HG02678 (cell line): ENCODE measurements around the gene UGT1A6.

Source experiments
- ATAC-seq: cut with Tn5 transposase; IDR thresholded peaks from one replicate; pipeline ENCODE4 v1.9.1; 2021; ENCODE audit warnings: mild to moderate bottlenecking, moderate library complexity; ENCODE audit not compliant: unreplicated experiment

The UGT1A6 gene

DNA sequence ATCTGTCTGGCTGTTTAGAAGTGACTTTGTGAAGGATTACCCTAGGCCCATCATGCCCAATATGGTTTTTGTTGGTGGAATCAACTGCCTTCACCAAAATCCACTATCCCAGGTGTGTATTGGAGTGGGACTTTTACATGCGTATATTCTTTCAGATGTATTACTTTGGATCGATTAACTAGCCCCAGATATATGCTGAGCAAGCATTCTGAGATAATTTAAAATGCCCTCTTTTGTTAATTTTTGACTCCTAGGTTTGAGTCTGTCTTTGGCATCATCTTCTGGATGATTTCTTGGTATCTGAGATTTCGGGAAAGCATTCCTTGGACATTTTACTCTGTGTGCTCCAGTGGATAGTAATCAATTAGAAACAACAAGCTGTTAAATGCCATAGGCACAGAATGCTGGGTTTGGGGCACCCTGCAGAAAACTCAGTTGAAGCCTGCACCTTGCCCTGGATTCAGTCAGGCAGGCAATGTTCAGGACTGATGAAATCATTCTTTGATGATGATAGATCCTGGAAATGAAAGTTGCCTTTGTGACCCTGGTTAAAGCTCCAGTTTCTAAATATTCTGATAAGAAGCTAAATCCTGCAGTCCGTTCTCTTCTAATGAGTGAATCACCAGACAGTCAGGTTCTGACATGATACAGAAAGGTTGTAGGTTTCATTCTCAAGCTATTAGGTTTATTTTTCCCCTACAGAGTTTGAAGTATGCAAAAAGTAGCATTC is 68.5 kb downstream of the UGT1A6 start:
- ATAC-seq = no peak

- ATAC-seq = no peak
Observed at GRCh38 chr2:233764264-233764663, 71.6 kb downstream of the UGT1A6 start.

DNA sequence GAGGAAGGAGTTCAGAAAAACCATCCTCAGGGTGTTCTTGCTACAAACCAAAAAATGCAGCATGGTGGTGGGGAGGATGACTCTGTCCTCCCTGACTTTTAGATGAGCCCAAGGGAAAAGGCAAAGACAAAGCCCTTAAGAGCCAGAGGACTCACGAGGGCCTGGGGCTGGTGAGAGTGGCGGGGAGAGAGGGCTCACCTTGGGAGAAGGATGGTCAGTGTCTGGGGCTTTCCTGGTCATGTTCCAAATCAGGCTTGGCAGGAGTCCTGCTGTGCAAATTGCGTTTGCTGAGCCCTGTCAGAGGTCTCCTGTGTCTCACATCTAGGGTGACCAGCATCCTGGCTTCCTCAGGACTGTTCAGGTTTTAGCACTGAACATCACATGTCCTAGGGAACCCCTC is 72.1 kb downstream of the UGT1A6 start:
- no peak for ATAC-seq

DNA sequence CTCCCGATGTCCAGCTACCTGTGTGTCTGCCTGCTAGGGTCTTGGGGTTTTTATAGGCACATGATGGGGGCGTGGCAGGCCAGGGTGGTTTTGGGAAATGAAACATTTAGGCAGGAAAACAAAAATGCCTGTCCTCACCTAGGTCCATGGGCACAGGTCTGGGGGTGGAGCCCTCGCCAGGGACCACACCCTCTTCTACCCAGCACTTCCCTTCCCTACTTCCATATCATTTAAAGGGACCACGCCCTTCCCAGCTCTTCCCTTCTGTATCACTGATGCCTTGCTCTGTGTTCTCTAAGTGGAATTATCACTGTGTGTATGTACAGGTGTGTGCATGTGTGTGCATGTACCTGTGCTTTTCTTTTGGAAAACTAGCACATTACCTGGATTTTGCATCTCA is 73.7 kb downstream of the UGT1A6 start:
- no peak for ATAC-seq

DNA sequence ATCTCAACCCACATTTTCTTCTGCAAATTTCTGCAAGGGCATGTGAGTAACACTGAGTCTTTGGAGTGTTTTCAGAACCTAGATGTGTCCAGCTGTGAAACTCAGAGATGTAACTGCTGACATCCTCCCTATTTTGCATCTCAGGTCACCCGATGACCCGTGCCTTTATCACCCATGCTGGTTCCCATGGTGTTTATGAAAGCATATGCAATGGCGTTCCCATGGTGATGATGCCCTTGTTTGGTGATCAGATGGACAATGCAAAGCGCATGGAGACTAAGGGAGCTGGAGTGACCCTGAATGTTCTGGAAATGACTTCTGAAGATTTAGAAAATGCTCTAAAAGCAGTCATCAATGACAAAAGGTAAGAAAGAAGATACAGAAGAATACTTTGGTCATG is 75.4 kb downstream of the UGT1A6 start:
- ATAC-seq = no peak

- ATAC-seq = no peak
Observed at GRCh38 chr2:233769260-233769659, 76.6 kb downstream of the UGT1A6 start.

- ATAC-seq = no peak
Observed at GRCh38 chr2:233772153-233772552, 79.5 kb downstream of the UGT1A6 start.

GRCh38 chr2:233772583-233772982 is 79.9 kb downstream of the UGT1A6 start:
- ATAC-seq = no peak

DNA sequence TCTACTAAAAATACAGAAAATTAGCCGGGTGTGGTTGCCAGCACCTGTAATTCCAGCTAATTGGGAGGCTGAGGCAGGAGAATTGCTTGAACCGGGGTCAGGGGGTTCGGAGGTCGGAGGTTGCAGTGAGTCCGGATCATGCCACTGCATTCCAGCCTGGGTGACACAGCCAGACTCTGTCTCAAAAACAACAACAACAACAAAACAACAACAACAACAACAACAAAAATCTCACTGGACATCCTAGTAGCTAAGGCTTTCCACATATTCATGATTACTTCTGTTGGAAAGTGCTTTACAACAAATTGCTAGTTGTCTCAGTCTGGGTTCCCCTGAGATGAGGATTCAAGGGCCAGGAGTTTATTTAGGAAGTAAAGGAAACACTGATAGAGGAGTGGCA is 81.2 kb downstream of the UGT1A6 start:
- ATAC-seq = no peak

DNA sequence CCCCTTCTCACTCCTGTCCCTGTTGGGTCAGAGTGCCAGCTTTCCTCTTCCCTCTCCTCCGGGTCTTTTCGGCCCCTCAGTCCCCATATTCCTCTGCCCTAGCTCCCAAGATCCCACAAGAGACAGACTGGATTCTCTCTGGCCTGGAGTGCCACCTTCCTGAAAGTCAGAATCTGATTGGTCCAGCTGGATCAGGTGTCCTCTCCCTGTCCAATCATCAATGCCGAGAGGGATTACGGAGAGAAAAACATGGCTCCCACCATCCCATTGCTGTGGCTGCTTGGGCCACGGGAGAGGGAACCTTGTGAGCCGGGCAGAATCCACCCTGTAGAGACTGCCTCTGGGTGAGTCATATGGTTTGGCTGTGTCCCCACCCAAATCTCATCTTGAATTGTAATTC is 82.7 kb downstream of the UGT1A6 start:
- no peak for ATAC-seq

GRCh38 chr2:233778030-233778429 is 85.3 kb downstream of the UGT1A6 start, which contains the start of gene MROH2A:
MROH2A (plus strand) TSS chr2:233778330; CDS start chr2:233779359, 1,029 bp downstream.
- ATAC-seq = no peak

DNA sequence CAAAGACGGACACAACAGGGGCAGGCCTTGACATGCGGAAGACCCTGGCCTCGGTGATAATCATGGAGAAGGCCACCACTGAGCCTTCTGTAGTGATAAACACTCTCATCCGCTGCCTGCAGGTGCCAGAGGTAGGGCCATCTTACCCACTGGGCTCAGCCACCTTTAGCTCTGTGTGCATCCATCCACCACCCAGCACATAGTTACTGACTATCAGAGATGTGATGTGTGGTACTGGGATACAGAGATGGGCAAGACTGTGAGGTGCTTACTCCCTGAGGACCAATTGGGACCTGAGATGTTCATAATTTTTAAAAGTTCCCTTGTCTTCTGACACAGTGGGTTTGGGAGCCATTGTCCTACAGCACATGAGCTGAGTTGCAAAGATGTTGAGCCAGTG is 87.0 kb downstream of the UGT1A6 start:
- no peak for ATAC-seq

DNA sequence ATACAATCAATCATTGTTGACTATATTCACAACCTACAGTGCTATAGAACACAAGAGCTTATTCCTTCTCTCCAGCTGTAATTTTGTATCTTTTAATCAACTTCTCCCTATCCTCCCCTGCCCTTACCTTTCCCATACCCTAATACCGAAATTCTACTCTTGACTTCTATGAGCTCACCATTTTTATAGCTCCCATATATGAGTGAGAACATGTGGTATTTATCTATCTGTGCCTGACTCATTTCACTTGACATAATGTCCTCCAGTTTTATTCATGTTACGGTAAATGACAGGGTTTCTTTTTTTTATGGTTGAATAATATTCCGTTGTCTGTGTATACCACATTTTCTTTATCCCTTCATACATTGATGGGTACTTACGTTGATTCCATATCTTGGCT is 88.1 kb downstream of the UGT1A6 start:
- ATAC-seq = no peak

DNA sequence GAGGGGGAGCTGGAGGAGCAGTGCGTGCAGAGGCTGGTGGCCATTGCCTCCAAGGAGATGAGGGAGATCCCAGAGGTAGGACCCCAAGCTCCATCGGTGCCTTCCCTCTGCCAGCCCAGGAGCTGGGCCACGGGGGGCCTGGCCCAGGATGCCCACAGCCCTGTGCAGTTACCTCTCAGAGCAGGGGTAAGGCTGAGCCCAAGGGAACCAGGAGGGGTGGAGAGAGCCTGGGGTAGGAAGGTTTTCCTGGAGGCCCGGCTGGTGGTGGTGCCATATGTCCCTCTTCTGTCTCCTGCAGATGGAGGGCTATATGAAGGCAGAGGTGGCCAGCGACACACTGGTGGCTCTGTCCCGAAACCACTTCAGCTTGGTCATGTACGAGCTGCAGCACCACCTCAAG is 96.9 kb downstream of the UGT1A6 start:
- ATAC-seq = no peak

DNA sequence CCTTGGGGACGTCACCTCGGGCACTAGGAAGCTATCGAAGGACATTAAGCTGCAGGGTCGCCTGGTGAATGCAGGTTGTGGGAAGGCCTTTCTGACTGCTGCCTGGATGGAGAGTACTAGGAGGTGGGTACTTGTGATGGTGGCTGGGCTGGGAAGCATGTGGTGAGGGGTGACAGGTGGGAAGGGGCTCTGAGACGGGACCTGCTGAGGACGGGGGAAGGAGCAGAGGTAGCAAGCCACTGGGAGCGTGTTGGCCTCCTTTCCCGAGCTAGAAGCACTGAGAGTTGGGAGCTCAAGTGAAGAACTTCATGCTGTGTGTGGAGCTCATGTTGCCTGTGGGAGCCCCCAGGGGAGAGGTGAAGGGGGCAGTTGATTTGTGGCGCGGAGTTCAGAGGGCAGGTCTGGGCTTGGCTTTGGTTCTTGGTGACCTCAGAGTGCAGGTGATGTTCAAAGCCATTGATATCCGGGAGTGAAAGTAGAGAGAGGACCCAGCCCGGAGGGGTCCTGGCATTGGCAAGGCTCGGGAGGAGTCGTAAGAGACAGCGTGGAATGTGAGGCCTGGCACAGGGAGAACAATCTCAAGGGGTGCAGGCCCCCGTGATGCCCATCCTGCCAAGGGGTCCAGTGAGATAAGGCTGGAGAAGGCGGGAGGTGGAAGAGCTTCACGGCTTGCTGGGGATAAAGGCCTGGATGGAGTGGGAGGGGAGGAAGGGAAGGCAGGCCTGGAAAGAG is 98.6 kb downstream of the UGT1A6 start:
- ATAC-seq = no peak

DNA sequence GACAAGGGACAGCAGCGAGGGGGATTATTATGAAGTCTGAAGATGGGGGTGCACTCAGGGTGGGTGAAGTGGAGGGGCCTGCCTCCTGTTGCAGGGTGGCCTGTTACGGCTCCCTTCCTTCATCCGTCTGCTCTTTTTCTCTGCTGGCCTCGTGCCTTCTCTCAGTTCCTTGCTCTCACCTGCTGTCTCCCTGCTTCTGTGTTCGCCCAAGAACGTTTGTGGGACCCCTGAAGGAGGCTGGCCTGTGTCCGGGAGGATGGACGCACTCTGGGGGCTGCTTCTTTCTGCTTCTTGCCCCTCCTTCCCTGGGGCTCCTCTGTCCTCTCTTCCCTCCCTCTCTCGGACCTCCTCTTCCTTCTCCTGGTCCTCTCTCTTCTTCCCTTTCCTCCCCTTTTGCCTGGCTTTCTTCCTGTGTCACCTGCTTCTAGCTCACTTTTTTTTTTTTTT is 99.2 kb downstream of the UGT1A6 start:
- no peak for ATAC-seq

GRCh38 chr2:233792720-233793119 is 100.0 kb downstream of the UGT1A6 start:
- ATAC-seq = no peak

- ATAC-seq = no peak
Observed at GRCh38 chr2:233793465-233794127, 100.9 kb downstream of the UGT1A6 start.

- no peak for ATAC-seq
Observed at GRCh38 chr2:233794128-233794658, 101.5 kb downstream of the UGT1A6 start.

DNA sequence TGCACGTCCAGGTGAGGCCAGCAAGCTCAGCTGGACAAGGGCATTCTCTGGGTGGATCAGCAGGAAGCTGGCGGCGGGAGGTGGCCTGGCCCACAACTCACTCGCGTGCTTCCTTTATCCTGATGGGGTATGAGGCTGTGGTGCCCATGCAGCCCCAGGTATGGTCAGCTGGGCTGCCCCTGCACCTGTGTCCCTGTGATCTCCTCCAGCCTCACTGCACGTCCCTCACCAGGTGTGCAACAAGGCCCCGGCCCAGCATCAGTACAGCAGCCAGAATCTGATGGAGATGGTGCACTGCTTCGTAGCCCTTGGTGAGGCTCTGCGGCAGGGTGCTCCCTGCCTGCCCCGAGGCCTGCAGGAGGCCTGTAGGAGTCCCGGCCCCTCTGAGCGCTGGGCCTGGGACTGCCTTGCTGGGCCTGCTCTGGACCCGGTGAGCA is 103.1 kb downstream of the UGT1A6 start:
- ATAC-seq = no peak

DNA sequence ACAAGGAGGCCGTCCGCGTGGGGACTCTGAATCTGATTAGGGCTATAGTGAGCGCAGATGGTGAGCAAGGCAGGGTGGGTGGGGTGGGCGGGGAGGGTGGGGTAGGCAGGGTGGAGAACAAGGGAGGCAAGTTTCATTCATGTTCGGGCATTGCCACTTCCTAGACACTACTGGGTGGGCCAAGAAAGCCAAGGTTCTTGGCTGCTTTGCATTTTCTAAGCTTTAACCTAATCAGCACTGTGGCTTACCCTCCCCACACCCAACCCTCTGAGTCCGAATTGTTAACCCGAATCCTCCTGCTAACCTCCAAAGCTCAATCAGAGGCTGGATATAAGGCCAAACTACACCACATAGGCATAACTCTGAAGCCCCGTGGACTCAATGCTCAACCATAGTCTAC is 103.6 kb downstream of the UGT1A6 start:
- no peak for ATAC-seq
